Measurements from ENCODE around the gene DZIP3. TPM values are rescaled to one million over a fixed set of nuclear protein-coding genes. Genes with fewer than 3 reads are reported as not detected.
A peak's percentile ranks its signal among the peaks of the same experiment; 100 is the strongest.

The DZIP3 gene
- total and polyA plus RNA-seq, 7 donors, result 2.5 to 20.8 (median 7.6) TPM

GRCh38 chr3:108565506-108565905 is 24.0 kb upstream of the DZIP3 start:
- WGBS, 3 donors, result 93 to 99% (median 97%) methylated on average over 3 of the region's 3 CpGs
- Histone ChIP-seq H3K27me3 (ENCODE audit: insufficient read depth in 3 of 3, low read length in 2 of 3) (no peaks in the 10 kb centered on the region), H3K4me1 (no peaks in the 10 kb centered on the region), H3K36me3 (ENCODE audit: insufficient read depth in 1 of 2, low read depth in 1 of 2) (no peaks in the 10 kb centered on the region), H3K27ac (no peak overlapping the region), H3K4me3 (no peak overlapping the region), H3K9me3 (no peaks in the 10 kb centered on the region)
- no peak for DNase-seq
- intact Hi-C loops (cut with DNase I), result no loop called here
- TF ChIP-seq CTCF (IDR thresholded peaks at IDR 0.05), result no peak
- ATAC-seq, result no peak

GRCh38 chr3:108566599-108566998 is 22.9 kb upstream of the DZIP3 start:
- no peak for DNase-seq
- no peak for ATAC-seq
- H3K9me3 ChIP-seq, result no peaks in the 10 kb centered on the region
- H3K4me1 ChIP-seq, result no peaks in the 10 kb centered on the region
- no peak for TF ChIP-seq CTCF (IDR thresholded peaks at IDR 0.05)
- H3K27ac ChIP-seq, result no peak overlapping the region
- no peaks in the 10 kb centered on the region for H3K27me3 ChIP-seq (ENCODE audit: insufficient read depth in 3 of 3, low read length in 2 of 3)
- WGBS, 3 donors, result 99 to 100% (median 100%) methylated on average over 1 of the region's 1 CpG
- intact Hi-C loops (cut with DNase I), result no loop called here
- no peaks in the 10 kb centered on the region for H3K36me3 ChIP-seq (ENCODE audit: insufficient read depth in 1 of 2, low read depth in 1 of 2)
- no peak overlapping the region for H3K4me3 ChIP-seq

GRCh38 chr3:108569336-108569735 is 20.2 kb upstream of the DZIP3 start:
- 97 to 99% (median 98%) methylated on average over 4 of the region's 4 CpGs for WGBS, 3 donors
- no peak for ATAC-seq
- DNase-seq, result no peak

GRCh38 chr3:108578064-108578463 is 11.5 kb upstream of the DZIP3 start:
- no peak for TF ChIP-seq CTCF (IDR thresholded peaks at IDR 0.05)
- H3K27me3 ChIP-seq (ENCODE audit: insufficient read depth in 3 of 3, low read length in 2 of 3), result no peaks in the 10 kb centered on the region
- H3K27ac ChIP-seq, result no peak overlapping the region
- intact Hi-C loops (cut with DNase I), result no loop called here
- WGBS, 3 donors, result 88 to 96% (median 94%) methylated on average over 2 of the region's 2 CpGs
- H3K36me3 ChIP-seq (ENCODE audit: insufficient read depth in 1 of 2, low read depth in 1 of 2), result no peaks in the 10 kb centered on the region
- no peak overlapping the region for H3K4me3 ChIP-seq
- ATAC-seq (no peak), DNase-seq (no peak)
- H3K9me3 ChIP-seq, result no peaks in the 10 kb centered on the region
- H3K4me1 ChIP-seq, result no peaks in the 10 kb centered on the region

More at GRCh38 chr3:108569336-108569735, 20.2 kb upstream of the DZIP3 start:
- Histone ChIP-seq H3K9me3 (no peaks in the 10 kb centered on the region), H3K36me3 (ENCODE audit: insufficient read depth in 1 of 2, low read depth in 1 of 2) (no peaks in the 10 kb centered on the region), H3K4me1 (no peaks in the 10 kb centered on the region), H3K4me3 (no peak overlapping the region), H3K27ac (no peak overlapping the region), H3K27me3 (ENCODE audit: insufficient read depth in 3 of 3, low read length in 2 of 3) (no peaks in the 10 kb centered on the region)
- TF ChIP-seq CTCF (IDR thresholded peaks at IDR 0.05), result no peak
- intact Hi-C loops (cut with DNase I), result no loop called here

GRCh38 chr3:108588601-108589000 is 921 bp upstream of the DZIP3 start:
- Histone ChIP-seq H3K4me1 (peaks cover 10% of the 10 kb centered on the region), H3K9me3 (no peaks in the 10 kb centered on the region), H3K27ac (peak overlapping the region; percentile 93), H3K4me3 (peak overlapping the region; percentile 87), H3K36me3 (ENCODE audit: insufficient read depth in 1 of 2, low read depth in 1 of 2) (no peaks in the 10 kb centered on the region), H3K27me3 (ENCODE audit: insufficient read depth in 3 of 3, low read length in 2 of 3) (no peaks in the 10 kb centered on the region)
- no peak for TF ChIP-seq CTCF (IDR thresholded peaks at IDR 0.05)
- intact Hi-C loops (cut with DNase I), result no loop called here
- WGBS, 3 donors, result 1 to 2% (median 1%) methylated on average over 8 of the region's 8 CpGs
- DNase-seq, result no peak
- ATAC-seq, result no peak
